BLaER1 (cell line): Measurements from ENCODE around the gene ENTREP3.

Experiments used
- H3K27ac ChIP-seq: shearing (Covaris generic); formaldehyde crosslinking; 2 replicates; pipeline ENCODE4 v1.8.1; 2022
- H3K27me3 ChIP-seq: shearing (Covaris generic); formaldehyde crosslinking; 2 replicates; pipeline ENCODE4 v1.8.1; 2022
- H3K36me3 ChIP-seq: shearing (Covaris generic); formaldehyde crosslinking; 2 replicates; pipeline ENCODE4 v1.8.1; 2022
- H3K4me1 ChIP-seq: shearing (Covaris generic); formaldehyde crosslinking; 2 replicates; pipeline ENCODE4 v1.8.1; 2022
- H3K4me2 ChIP-seq: shearing (Covaris generic); formaldehyde crosslinking; 2 replicates; pipeline ENCODE4 v1.8.1; 2022
- H3K4me3 ChIP-seq: shearing (Covaris generic); formaldehyde crosslinking; 2 replicates; pipeline ENCODE4 v1.8.1; 2022
- H3K9ac ChIP-seq: shearing (Covaris generic); formaldehyde crosslinking; 2 replicates; pipeline ENCODE4 v1.8.1; 2022
- H3K9me3 ChIP-seq: shearing (Covaris generic); formaldehyde crosslinking; 2 replicates; pipeline ENCODE4 v1.8.1; 2022
- H4K20me1 ChIP-seq: shearing (Covaris generic); formaldehyde crosslinking; 2 replicates; pipeline ENCODE4 v1.8.1; 2022
- Cebpa-rat ChIP-seq: shearing (Covaris generic); IDR thresholded peaks from 2 replicates; pipeline ENCODE4 v1.8.1; 2022

ENTREP3 gene, protein sequence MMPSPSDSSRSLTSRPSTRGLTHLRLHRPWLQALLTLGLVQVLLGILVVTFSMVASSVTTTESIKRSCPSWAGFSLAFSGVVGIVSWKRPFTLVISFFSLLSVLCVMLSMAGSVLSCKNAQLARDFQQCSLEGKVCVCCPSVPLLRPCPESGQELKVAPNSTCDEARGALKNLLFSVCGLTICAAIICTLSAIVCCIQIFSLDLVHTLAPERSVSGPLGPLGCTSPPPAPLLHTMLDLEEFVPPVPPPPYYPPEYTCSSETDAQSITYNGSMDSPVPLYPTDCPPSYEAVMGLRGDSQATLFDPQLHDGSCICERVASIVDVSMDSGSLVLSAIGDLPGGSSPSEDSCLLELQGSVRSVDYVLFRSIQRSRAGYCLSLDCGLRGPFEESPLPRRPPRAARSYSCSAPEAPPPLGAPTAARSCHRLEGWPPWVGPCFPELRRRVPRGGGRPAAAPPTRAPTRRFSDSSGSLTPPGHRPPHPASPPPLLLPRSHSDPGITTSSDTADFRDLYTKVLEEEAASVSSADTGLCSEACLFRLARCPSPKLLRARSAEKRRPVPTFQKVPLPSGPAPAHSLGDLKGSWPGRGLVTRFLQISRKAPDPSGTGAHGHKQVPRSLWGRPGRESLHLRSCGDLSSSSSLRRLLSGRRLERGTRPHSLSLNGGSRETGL

DNA sequence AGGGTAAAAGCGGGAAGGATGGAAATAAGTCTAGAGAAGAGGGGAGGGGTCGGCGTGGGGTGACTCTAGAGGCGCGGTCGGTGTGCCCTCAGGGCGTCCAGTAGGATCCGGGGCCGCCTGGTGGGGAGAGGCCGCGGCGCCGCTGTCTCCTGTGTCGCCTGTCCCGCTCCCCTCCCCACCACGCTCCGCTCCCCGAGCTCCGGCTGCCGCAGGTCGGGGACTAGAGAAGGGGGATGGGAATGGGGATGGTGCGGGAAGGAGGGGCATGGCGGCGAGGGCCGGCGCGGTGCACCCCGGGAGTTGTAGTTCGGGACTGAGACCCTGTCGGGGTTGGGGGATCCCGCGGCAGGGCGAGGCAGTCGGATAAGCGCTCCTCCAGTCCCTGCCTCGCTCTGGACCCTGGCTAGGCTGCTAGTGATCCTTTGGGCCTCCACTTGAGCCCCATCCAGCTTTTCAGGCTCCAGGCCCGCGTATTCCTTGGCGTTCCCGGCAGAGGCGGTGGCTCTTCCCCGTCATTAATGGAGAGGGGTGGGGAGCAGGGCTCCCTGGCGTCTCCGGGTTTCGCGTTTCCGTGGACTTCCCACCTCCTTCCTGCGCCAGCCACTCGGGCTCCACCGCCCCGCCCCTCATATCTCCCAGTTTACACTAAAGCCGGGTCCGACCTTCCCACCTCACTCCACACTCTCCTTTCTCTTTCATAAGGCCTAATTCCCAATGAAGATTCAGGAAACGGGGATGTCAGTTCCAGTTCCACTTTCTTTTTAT is at the start of gene ENTREP3:
TSS of gene ENTREP3 (minus strand) at position 241 of the 765 bp plus-strand sequence. CDS start 606 bp downstream, outside the sequence.
- Histone ChIP-seq H3K36me3 (peaks cover 44% of the 10 kb centered on the region), H3K4me3 (peak within 1 kb of the TSS; percentile 77), H3K9ac (peak within 1 kb of the TSS; percentile 82), H3K27me3 (no peaks in the 10 kb centered on the region), H3K27ac (peak within 1 kb of the TSS; percentile 83), H3K4me2 (peak within 1 kb of the TSS; percentile 99), H3K9me3 (no peaks in the 10 kb centered on the region), H4K20me1 (peaks cover 11% of the 10 kb centered on the region), H3K4me1 (peaks cover 57% of the 10 kb centered on the region)
- no peak for TF ChIP-seq Cebpa-rat

DNA sequence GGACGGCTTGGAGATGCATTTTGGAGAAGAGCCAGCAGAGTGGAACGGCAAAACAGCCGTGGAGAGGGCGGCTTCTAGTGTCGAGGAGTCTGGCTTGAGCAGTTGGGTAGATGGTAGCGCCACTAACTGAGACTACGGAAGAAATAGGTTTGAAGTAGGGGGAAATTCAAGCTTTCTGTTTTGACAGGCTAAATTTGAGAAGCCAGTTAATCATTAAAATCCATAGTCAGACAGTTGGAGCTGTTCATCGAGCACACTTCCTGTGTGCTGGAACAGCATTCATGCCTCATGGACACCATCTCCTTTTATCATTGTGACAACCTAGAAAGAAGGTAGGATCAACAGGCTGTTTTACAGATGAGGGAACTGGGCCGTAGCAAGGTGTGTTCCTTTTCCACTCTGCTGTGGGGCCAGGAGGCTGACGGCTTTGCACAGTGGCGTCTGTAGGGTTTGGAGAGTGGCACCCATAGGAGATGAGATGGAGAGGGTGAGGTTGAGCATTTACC is 49.3 kb upstream of the ENTREP3 start:
- H3K4me3 ChIP-seq: no peak overlapping the region
- no peak overlapping the region for H3K4me2 ChIP-seq
- no peaks in the 10 kb centered on the region for H3K27me3 ChIP-seq
- H3K36me3 ChIP-seq: no peaks in the 10 kb centered on the region
- no peak overlapping the region for H3K27ac ChIP-seq
- no peaks in the 10 kb centered on the region for H3K9me3 ChIP-seq
- H3K4me1 ChIP-seq: peaks cover 22% of the 10 kb centered on the region
- no peak overlapping the region for H3K9ac ChIP-seq
- no peak for TF ChIP-seq Cebpa-rat
- no peaks in the 10 kb centered on the region for H4K20me1 ChIP-seq

DNA sequence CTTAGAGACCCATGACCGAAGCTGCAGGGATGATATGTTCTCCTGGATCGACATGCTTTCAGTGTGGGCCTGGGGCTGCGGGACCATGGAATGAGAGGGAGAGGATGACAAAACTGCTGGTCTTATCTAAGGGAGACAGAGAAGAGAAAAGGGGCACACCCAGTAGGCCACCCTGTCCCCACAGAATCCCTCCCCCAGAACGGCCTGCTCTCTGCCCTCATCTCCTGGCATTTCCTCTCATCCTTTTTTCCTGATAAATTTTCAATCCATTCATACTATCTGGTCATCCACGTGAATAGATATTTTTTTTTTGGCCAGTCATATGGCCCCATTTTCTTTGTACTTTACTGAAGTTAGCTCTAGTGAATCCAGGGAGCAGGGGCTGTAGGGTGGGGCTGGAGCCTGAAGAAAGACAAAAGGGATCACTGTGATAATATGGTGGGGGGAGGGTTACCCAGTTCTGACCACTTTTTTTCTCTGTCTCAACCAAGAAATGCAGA is 46.1 kb upstream of the ENTREP3 start, which contains the start of gene PKLR:
TSS of gene PKLR (minus strand) at position 97 of the 500 bp plus-strand sequence. CDS start at position 54, 43 bp downstream.
- H3K27me3 ChIP-seq: no peaks in the 10 kb centered on the region
- no peaks in the 10 kb centered on the region for H3K9me3 ChIP-seq
- H3K36me3 ChIP-seq: no peaks in the 10 kb centered on the region
- no peak within 1 kb of the TSS for H3K4me2 ChIP-seq
- H3K4me3 ChIP-seq: no peak within 1 kb of the TSS
- H4K20me1 ChIP-seq: no peaks in the 10 kb centered on the region
- no peak for TF ChIP-seq Cebpa-rat
- peaks cover 14% of the 10 kb centered on the region; the same call in 1 of the 2 replicates for H3K4me1 ChIP-seq
- no peak within 1 kb of the TSS for H3K27ac ChIP-seq
- no peak within 1 kb of the TSS for H3K9ac ChIP-seq

DNA sequence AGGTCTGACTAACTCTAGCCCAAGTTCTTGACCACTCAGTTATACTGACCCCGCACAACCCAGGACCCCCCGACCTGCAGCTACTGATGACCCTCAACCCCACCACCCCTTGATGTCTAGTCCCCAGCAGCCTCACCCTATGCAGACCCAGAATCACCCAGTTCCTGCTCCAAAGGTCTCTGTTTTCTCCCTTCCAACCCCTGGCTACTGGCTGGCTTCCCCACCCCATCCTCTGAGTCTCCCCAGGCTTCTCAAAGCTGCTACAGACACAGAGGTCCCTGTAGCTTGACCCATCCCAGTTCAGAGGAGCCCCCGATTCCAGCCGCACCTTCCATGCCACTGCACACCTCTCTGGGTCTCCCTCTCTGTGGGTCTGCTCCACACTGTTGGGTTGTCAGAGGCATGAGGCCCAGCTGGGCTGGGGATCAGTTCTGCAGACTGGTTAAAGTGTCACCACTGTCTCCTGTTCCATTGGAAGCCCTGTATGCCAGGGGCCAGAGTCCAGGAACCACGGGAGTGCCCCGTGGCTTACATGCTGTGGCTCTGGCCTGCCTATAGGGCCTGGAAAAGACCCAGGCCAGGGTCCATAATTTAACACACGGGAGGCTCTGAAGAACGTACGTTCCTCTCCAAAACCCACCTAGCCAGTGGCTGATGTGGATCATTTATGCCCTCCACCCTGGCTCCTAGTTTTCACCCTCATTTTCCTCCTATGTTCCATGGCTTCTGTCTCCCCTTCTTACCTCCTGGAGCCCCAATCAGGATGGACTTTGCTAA is 45.5 kb upstream of the ENTREP3 start:
- H4K20me1 ChIP-seq: no peaks in the 10 kb centered on the region
- H3K36me3 ChIP-seq: no peaks in the 10 kb centered on the region
- peaks cover 4% of the 10 kb centered on the region for H3K27me3 ChIP-seq
- no peaks in the 10 kb centered on the region for H3K9me3 ChIP-seq
- H3K27ac ChIP-seq: no peak overlapping the region
- H3K9ac ChIP-seq: no peak overlapping the region
- no peak overlapping the region for H3K4me3 ChIP-seq
- TF ChIP-seq Cebpa-rat: no peak
- no peak overlapping the region for H3K4me2 ChIP-seq
- peaks cover 14% of the 10 kb centered on the region; the same call in 1 of the 2 replicates for H3K4me1 ChIP-seq

DNA sequence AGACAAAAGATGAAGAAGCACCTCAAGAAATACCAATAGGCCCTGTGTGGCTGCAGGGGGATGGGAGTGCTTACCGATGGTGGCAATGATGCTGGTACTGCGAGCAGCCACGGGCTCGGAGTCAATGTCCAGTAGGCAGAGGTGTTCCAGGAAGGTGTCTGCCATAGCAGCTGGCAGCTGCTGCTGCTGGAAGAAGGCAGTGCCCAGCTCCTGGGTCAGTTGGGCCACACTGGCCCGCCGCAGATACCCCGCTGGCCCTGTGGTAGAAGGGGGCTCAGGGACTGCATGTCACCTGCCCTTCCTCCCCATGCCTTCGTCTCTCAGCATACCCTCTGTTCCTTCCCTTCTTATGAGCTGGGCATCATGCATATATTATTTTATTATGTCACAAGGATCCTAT is 44.7 kb upstream of the ENTREP3 start:
- H3K4me1 ChIP-seq: peaks cover 14% of the 10 kb centered on the region; the same call in 1 of the 2 replicates
- no peak overlapping the region for H3K4me2 ChIP-seq
- no peak for TF ChIP-seq Cebpa-rat
- no peaks in the 10 kb centered on the region for H4K20me1 ChIP-seq
- no peaks in the 10 kb centered on the region for H3K36me3 ChIP-seq
- no peak overlapping the region for H3K4me3 ChIP-seq
- no peak overlapping the region for H3K27ac ChIP-seq
- no peak overlapping the region for H3K9ac ChIP-seq
- H3K27me3 ChIP-seq: peaks cover 11% of the 10 kb centered on the region
- H3K9me3 ChIP-seq: no peaks in the 10 kb centered on the region

DNA sequence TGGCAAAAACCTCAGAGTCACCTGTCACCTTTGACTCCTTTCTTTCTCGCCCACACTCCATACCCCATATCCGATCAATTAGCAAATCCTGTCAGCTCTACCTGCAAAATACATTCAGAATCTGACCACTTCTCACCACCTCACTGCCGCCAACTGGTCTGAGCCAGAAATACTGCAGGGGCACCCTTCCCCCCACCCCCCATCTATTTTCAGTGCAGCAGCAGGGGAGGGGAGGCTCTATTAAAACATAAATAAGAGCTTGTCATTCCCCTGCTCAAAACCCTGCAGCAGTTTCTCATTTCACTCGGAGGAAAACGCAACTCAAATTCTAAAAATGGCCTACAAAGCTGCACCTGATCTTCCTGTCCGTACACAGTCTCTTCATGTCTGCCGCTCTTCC is 42.1 kb upstream of the ENTREP3 start:
- Histone ChIP-seq H3K4me3 (no peak overlapping the region), H3K9me3 (no peaks in the 10 kb centered on the region), H3K27ac (no peak overlapping the region), H4K20me1 (no peaks in the 10 kb centered on the region), H3K4me1 (peaks cover 10% of the 10 kb centered on the region; the same call in 1 of the 2 replicates), H3K27me3 (peaks cover 26% of the 10 kb centered on the region), H3K36me3 (no peaks in the 10 kb centered on the region), H3K9ac (no peak overlapping the region), H3K4me2 (no peak overlapping the region)
- no peak for TF ChIP-seq Cebpa-rat

DNA sequence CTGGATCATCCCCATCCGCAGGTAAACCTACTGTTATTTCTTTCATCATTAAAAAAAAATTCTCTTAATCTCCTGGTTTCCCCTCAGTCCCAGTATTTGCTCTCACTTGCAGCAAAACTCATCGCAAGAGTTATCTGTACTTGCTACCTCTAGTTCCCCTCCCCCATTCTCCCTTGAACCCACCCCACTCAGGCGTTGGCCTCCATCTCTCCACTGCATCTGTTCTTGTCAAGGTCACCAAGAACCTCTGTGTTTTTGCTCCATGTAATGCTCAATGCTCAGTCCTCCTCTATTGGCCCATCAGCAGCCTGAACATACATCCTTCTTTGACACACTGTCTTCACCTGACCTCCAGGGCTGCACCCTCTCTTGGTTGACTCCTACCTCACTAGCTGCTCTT is 41.4 kb upstream of the ENTREP3 start:
- H3K9ac ChIP-seq: no peak overlapping the region
- no peaks in the 10 kb centered on the region for H4K20me1 ChIP-seq
- no peak overlapping the region for H3K4me3 ChIP-seq
- 0 out of 2 replicates have a peak, but pooled peaks cover 7% of the 10 kb centered on the region for H3K4me1 ChIP-seq
- H3K27ac ChIP-seq: no peak overlapping the region
- no peaks in the 10 kb centered on the region for H3K9me3 ChIP-seq
- TF ChIP-seq Cebpa-rat: no peak
- H3K4me2 ChIP-seq: no peak overlapping the region
- H3K27me3 ChIP-seq: peaks cover 26% of the 10 kb centered on the region
- H3K36me3 ChIP-seq: no peaks in the 10 kb centered on the region

DNA sequence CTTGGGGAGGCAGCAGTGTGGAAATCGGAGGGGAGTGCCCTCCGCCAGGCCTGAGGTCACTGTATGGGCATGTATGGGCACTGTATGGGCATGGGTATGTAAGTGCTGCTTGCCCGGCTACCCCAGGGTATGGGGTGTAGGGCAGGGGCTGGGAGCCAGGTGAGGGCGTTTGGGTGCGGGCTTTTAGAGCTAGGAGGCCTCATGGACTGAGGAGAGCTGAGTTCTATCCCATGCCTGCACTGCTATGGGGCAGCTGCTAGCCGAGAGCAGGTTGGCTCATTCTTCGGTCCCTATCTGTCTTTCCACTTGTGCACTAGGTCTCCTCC is 40.6 kb upstream of the ENTREP3 start:
- H3K9ac ChIP-seq: no peak overlapping the region
- no peak overlapping the region for H3K4me3 ChIP-seq
- no peak overlapping the region for H3K27ac ChIP-seq
- H4K20me1 ChIP-seq: no peaks in the 10 kb centered on the region
- H3K36me3 ChIP-seq: no peaks in the 10 kb centered on the region
- no peak overlapping the region for H3K4me2 ChIP-seq
- 0 out of 2 replicates have a peak, but pooled peaks cover 7% of the 10 kb centered on the region for H3K4me1 ChIP-seq
- H3K9me3 ChIP-seq: no peaks in the 10 kb centered on the region
- H3K27me3 ChIP-seq: peaks cover 26% of the 10 kb centered on the region
- TF ChIP-seq Cebpa-rat: no peak
